Measurements from ENCODE around the gene SLC6A20.
"Not testable (repeated sequence)": the region's sequence is repeated elsewhere in the genome, so short reads cannot be mapped to it uniquely, and the experiment has no call there.

The SLC6A20 gene

GRCh38 chr3:45758871-45759270 is 37.5 kb downstream of the SLC6A20 start:
- DNase-seq (ENCODE audit: low read depth in 2 of 2), result no peak

DNA sequence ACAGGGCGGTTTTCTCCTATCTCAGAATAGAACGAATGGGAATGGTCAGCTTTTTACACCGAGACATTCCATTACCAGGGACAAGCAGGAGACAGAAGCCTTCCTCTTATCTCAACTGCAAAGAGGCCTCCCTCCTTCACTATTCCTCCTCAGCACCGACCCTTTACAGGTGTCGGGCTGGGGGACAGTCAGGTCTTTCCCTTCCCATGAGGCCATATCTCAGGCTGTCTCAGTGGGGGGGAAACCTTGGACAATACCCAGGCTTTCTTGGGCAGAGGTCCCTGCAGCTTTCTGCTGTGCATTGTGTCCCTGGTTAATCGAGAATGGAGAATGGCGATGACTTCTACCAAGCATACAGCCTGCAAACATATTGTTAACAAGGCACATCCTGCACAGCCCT is 39.2 kb downstream of the SLC6A20 start:
- not testable (repeated sequence) for DNase-seq (ENCODE audit: low read depth in 2 of 2)

- DNase-seq (ENCODE audit: low read depth in 2 of 2), result no peak
Measured at GRCh38 chr3:45756055-45756454, 40.3 kb downstream of the SLC6A20 start.

- DNase-seq (ENCODE audit: low read depth in 2 of 2), result no peak
Measured at GRCh38 chr3:45754461-45754860, 41.9 kb downstream of the SLC6A20 start.

- DNase-seq (ENCODE audit: low read depth in 2 of 2), result no peak
Measured at GRCh38 chr3:45753095-45753494, 43.2 kb downstream of the SLC6A20 start.

GRCh38 chr3:45751537-45752242 is 44.6 kb downstream of the SLC6A20 start:
- no peak for DNase-seq (ENCODE audit: low read depth in 2 of 2)

GRCh38 chr3:45749880-45750279 is 46.5 kb downstream of the SLC6A20 start:
- no peak for DNase-seq (ENCODE audit: low read depth in 2 of 2)

GRCh38 chr3:45749036-45749600 is 47.2 kb downstream of the SLC6A20 start:
- not testable (repeated sequence) for DNase-seq (ENCODE audit: low read depth in 2 of 2)

DNA sequence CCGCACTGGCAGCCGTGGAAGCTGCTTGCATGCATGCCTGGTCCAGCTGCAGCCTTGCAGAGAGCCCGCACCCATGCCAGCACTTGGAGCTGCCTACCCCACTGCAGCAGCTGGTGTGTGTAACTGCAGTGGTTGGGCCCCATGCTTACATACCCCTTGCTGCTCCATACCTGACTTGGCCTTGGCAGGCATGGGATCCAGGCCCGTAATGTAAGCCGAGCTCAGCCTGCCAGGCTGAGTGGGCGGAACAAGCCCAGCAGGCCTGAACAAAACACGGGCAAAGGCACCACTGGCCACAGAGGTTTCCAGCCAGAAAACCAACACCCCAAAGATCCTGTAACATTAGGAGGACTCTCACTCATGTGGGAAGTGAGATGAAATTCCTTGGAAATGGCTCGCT is 48.3 kb downstream of the SLC6A20 start:
- no peak for DNase-seq (ENCODE audit: low read depth in 2 of 2)

DNA sequence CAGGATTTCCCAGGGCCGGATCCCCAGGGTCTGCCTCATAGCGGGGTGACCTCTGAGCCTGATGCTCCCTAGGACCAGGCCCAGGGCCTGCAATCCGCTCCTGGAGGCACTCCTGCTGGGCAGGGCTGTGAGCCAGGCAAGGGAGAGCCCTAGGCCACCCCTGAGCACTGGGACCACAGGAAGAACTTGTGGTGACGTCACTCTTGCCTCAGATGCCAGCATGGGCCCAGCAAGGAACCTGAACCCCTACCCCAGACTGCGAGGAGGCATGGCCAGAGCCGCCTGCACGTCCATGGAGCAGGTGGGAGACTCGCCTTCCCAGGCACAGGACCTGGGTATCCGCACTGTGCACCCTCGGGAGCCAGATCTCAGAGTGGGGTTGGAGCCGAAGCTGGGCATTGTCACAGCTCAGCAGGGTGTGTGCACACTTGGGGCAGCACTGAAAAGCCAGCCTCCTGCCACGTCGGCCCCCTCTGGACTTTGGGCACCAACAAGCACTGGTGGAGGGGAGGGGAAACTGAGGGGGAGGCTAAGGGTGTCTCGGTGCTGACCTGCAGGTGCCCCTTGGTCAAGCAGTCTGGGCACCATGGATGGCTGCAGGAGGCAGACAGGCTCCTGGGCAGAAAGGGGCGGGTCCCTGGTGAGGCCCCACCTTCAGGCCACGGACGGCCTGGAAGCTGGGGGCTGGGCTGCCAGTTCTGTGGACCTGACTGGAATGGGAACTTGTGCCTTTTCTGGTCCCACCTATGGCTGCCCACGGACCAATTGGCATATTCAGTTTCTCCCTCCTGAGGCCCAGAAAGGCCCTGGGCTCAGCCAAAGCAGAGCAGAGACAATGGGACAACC is 49.3 kb downstream of the SLC6A20 start:
- DNase-seq (ENCODE audit: low read depth in 2 of 2), result no peak

GRCh38 chr3:45746165-45746776 is 50.1 kb downstream of the SLC6A20 start:
- DNase-seq (ENCODE audit: low read depth in 2 of 2), result no peak

GRCh38 chr3:45742461-45743089 is 53.8 kb downstream of the SLC6A20 start:
- no peak for DNase-seq (ENCODE audit: low read depth in 2 of 2)

DNA sequence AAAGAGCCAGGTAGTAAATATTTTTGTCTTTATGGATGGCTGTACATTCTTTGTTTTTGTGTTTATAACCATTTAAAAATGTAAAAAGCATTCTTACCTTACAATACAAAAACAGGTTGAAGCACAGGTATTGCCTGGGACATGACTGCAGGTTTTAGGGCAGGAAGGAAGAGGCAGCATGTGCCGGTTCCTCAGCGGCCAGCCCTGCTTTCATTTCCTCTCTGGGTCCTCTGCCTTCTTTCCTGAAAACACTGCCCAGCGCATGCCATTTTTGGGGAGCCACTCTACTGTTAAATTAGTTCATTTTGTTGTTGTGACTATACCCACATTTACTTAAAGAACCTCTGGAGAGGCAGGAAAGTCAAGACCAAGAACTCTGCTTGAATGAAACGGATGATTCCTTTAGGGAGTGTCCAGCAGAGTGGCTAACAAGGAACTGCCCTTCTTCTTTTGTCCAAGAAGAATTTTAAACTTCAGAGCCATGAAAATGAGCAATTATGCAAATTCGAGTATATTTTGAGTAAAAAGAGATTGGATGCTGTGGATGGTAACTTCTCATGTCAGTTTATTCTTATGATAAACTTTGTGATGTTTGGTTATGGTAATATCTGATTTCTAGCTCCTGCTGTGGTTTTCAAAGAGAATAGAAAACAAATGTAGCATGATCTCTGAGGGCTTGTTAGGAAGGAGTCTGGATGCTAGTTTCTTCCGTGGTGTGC is 54.4 kb downstream of the SLC6A20 start:
- DNase-seq (ENCODE audit: low read depth in 2 of 2), result no peak

GRCh38 chr3:45741247-45741646 is 55.1 kb downstream of the SLC6A20 start:
- DNase-seq (ENCODE audit: low read depth in 2 of 2), result no peak

- no peak for DNase-seq (ENCODE audit: low read depth in 2 of 2)
Measured at GRCh38 chr3:45739991-45740390, 56.3 kb downstream of the SLC6A20 start.

GRCh38 chr3:45737234-45737633 is 59.1 kb downstream of the SLC6A20 start:
- no peak for DNase-seq (ENCODE audit: low read depth in 2 of 2)

- no peak for DNase-seq (ENCODE audit: low read depth in 2 of 2)
Measured at GRCh38 chr3:45736707-45737106, 59.6 kb downstream of the SLC6A20 start.

- DNase-seq (ENCODE audit: low read depth in 2 of 2), result no peak
Measured at GRCh38 chr3:45730409-45731154, 65.8 kb downstream of the SLC6A20 start.

GRCh38 chr3:45729614-45730013 is 66.7 kb downstream of the SLC6A20 start:
- no peak for DNase-seq (ENCODE audit: low read depth in 2 of 2)

DNA sequence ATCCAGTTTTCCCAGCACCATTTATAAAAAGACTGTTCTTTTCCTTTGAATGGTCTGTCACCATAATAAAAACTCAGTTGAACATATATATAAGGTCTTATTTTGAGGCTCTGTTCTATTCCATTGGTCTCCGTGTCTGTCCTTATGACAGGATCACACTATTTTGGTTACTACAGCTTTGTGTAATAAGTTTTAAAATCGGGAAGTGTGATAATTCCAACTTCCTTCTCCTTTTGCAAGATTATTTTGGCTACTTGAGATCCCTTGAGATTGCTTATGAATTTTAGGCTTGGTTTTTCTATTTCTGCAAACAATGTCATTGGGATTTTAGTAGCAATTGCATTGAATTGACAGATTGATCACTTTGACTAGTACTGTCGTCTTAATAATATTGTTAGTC is 71.4 kb downstream of the SLC6A20 start:
- no peak for DNase-seq (ENCODE audit: low read depth in 2 of 2)
